HL-60 (cell line): ENCODE results near the gene EPHX1.

Experiments used
- DNase-seq, 2 experiments: peaks; one replicate each; pipeline ENCODE4 v3.0.0-alpha.2; 2010 to 2020; ENCODE audit warnings: low read depth in 1 of 2, low spot score in 1 of 2
- H3K27ac ChIP-seq: fragments of 250-450 bp; sonication (Bioruptor Pico); replicated peaks from 2 replicates; pipeline ENCODE4 v1.5.1; 2020; ENCODE audit warnings: mild to moderate bottlenecking, moderate library complexity
- H3K27me3 ChIP-seq: fragments of 250-450 bp; sonication (Bioruptor Pico); 2 replicates; pipeline ENCODE4 v1.5.1; 2021; ENCODE audit warnings: mild to moderate bottlenecking, moderate library complexity; ENCODE audit not compliant: insufficient read depth, poor library complexity, severe bottlenecking
- H3K4me3 ChIP-seq: replicated peaks from 2 replicates; pipeline ENCODE4 v1.5.1; 2011; ENCODE audit warnings: mild to moderate bottlenecking, control low read depth, low read length; ENCODE audit not compliant: insufficient read depth
- GABPA ChIP-seq: IDR thresholded peaks from 2 replicates; pipeline ENCODE4 v1.6.1; 2012; ENCODE audit warnings: low read depth
- POLR2AphosphoS5 ChIP-seq: IDR thresholded peaks from 2 replicates; pipeline ENCODE4 v1.6.1; 2012; ENCODE audit warnings: low read depth
- SPI1 ChIP-seq: IDR thresholded peaks from 2 replicates; pipeline ENCODE4 v1.6.1; 2012; ENCODE audit warnings: low read depth, mild to moderate bottlenecking, borderline replicate concordance
- TF ChIP-seq, protein P1 (sequence below): IDR thresholded peaks from 2 replicates; pipeline ENCODE4 v1.6.1; 2012; ENCODE audit warnings: low read depth; ENCODE audit not compliant: insufficient replicate concordance
- TF ChIP-seq, protein P2 (sequence below): IDR thresholded peaks from one replicate; pipeline ENCODE4 v1.5.1; 2011; ENCODE audit warnings: low read length, control low read depth, inconsistent platforms; ENCODE audit not compliant: insufficient read depth

EPHX1 gene

GRCh38 chr1:225870911-225871310 is 61.0 kb downstream of the EPHX1 start:
- TF ChIP-seq GABPA (no peak), SPI1 (no peak), POLR2AphosphoS5 (no peak)
- TF ChIP-seq, protein P1, sequence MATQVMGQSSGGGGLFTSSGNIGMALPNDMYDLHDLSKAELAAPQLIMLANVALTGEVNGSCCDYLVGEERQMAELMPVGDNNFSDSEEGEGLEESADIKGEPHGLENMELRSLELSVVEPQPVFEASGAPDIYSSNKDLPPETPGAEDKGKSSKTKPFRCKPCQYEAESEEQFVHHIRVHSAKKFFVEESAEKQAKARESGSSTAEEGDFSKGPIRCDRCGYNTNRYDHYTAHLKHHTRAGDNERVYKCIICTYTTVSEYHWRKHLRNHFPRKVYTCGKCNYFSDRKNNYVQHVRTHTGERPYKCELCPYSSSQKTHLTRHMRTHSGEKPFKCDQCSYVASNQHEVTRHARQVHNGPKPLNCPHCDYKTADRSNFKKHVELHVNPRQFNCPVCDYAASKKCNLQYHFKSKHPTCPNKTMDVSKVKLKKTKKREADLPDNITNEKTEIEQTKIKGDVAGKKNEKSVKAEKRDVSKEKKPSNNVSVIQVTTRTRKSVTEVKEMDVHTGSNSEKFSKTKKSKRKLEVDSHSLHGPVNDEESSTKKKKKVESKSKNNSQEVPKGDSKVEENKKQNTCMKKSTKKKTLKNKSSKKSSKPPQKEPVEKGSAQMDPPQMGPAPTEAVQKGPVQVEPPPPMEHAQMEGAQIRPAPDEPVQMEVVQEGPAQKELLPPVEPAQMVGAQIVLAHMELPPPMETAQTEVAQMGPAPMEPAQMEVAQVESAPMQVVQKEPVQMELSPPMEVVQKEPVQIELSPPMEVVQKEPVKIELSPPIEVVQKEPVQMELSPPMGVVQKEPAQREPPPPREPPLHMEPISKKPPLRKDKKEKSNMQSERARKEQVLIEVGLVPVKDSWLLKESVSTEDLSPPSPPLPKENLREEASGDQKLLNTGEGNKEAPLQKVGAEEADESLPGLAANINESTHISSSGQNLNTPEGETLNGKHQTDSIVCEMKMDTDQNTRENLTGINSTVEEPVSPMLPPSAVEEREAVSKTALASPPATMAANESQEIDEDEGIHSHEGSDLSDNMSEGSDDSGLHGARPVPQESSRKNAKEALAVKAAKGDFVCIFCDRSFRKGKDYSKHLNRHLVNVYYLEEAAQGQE, result no peak
- TF ChIP-seq, protein P2, sequence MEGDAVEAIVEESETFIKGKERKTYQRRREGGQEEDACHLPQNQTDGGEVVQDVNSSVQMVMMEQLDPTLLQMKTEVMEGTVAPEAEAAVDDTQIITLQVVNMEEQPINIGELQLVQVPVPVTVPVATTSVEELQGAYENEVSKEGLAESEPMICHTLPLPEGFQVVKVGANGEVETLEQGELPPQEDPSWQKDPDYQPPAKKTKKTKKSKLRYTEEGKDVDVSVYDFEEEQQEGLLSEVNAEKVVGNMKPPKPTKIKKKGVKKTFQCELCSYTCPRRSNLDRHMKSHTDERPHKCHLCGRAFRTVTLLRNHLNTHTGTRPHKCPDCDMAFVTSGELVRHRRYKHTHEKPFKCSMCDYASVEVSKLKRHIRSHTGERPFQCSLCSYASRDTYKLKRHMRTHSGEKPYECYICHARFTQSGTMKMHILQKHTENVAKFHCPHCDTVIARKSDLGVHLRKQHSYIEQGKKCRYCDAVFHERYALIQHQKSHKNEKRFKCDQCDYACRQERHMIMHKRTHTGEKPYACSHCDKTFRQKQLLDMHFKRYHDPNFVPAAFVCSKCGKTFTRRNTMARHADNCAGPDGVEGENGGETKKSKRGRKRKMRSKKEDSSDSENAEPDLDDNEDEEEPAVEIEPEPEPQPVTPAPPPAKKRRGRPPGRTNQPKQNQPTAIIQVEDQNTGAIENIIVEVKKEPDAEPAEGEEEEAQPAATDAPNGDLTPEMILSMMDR, result no peak
- H3K27ac ChIP-seq, result no peak overlapping the region
- DNase-seq, result no peak

GRCh38 chr1:225871359-225872074 is 61.6 kb downstream of the EPHX1 start:
- no peak for DNase-seq
- TF ChIP-seq POLR2AphosphoS5 (no peak), SPI1 (no peak), GABPA (no peak)
- TF ChIP-seq, protein P2, result no peak
- TF ChIP-seq, protein P1, result no peak
- Histone ChIP-seq H3K27me3 (no peaks in the 10 kb centered on the region), H3K4me3 (no peak overlapping the region), H3K27ac (no peak overlapping the region)

More at GRCh38 chr1:225870911-225871310, 61.0 kb downstream of the EPHX1 start:
- Histone ChIP-seq H3K27me3 (no peaks in the 10 kb centered on the region), H3K4me3 (no peak overlapping the region)

DNA sequence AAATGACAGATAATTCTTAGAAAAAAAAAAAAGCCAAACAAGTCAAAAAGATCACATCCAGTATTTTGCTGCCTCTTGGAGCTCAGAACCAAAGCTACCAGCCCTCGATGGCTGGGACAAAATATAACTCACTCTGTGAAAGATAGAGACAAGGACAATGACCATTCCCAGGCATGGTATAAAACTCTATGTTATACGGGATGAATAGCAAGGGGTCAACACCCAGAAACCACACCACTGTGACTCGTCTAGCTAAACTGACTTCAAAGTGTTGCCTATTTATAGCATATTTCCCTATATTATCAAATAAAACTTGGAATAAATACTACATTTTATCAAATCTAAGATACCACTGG is 62.1 kb downstream of the EPHX1 start:
- TF ChIP-seq GABPA, result no peak
- Histone ChIP-seq H3K27ac (no peak overlapping the region), H3K4me3 (no peak overlapping the region), H3K27me3 (no peaks in the 10 kb centered on the region)
- no peak for DNase-seq

GRCh38 chr1:225873281-225873850 is 63.4 kb downstream of the EPHX1 start:
- no peak overlapping the region for H3K4me3 ChIP-seq
- no peaks in the 10 kb centered on the region for H3K27me3 ChIP-seq
- TF ChIP-seq, protein P2, result no peak
- TF ChIP-seq, protein P1, result no peak
- TF ChIP-seq GABPA (no peak), SPI1 (no peak), POLR2AphosphoS5 (no peak)
- no peak for DNase-seq
- H3K27ac ChIP-seq, result no peak overlapping the region
